HepG2 (cell line): ENCODE data around the gene PHKG1. TPM values are rescaled to one million over a fixed set of nuclear protein-coding genes. Genes with fewer than 3 reads are reported as not detected.

Experiments used
- ATAC-seq: fragments of 200-7000 bp; cut with Tn5 transposase; 3 replicates; pipeline ENCODE4 v1.9.1; 2020; ENCODE audit warnings: mild to moderate bottlenecking, moderate library complexity
- BruUV-seq: library from RNA; stranded (reverse); fragments of 400-500 nt; replicated peaks from 2 replicates; lab custom pipeline; 2021; lab: Mats Ljungman, UMichigan
- CTCF ChIA-PET: fragments of 300-600 bp; formaldehyde crosslinking; extraction: SDS; loops from one replicate; lab custom pipeline; 2021; ENCODE audit warnings: low total read pairs, inconsistent platforms, low intra/inter-chr PET ratio; lab: Yijun Ruan, JAX
- POLR2A ChIA-PET: fragments of 350-600 bp; sonication (Branson Sonifier 250); formaldehyde crosslinking; loops from one replicate; lab custom pipeline; 2020; ENCODE audit warnings: antibody characterized with exemption, inconsistent platforms; lab: Yijun Ruan, JAX
- DNase-seq: peaks from one replicate; pipeline ENCODE4 v3.0.0-alpha.2; 2015; ENCODE audit warnings: low spot score
- FAIRE-seq: peaks from 3 replicates; lab custom pipeline; 2011; peaks lifted over from hg19 to GRCh38; lab: Jason Lieb, UNC
- H2AFZ ChIP-seq: one replicate; pipeline ENCODE4 v1.6.1; 2011; ENCODE audit warnings: low read length, inconsistent platforms
- H3K27ac ChIP-seq: fragments of 300-600 bp; 3 replicates; pipeline ENCODE4 v1.8.0; 2011; ENCODE audit warnings: mixed run types, mild to moderate bottlenecking, mixed read lengths, low read length, inconsistent platforms; ENCODE audit not compliant: insufficient read depth; ENCODE audit errors: extremely low read length
- H3K27me3 ChIP-seq, 2 experiments: fragments of 200-600 bp in 1 of 2; 2 replicates in 1 of 2; 3 replicates in 1 of 2; pipeline versions ENCODE4 v1.6.0 to v1.8.0; 2011; ENCODE audit warnings: low read length in 2 of 2, mild to moderate bottlenecking in 2 of 2, moderate library complexity in 2 of 2, inconsistent platforms in 1 of 2; ENCODE audit not compliant: insufficient read depth in 2 of 2, control insufficient read depth in 1 of 2
- H3K36me3 ChIP-seq, 2 experiments: fragments of 200-600 bp in 1 of 2; replicated peaks in 1 of 2; 2 replicates in 1 of 2; 3 replicates in 1 of 2; pipeline versions ENCODE4 v1.5.1 to v1.8.0; 2011; ENCODE audit warnings: low read length in 2 of 2, inconsistent platforms in 1 of 2; ENCODE audit not compliant: insufficient read depth in 2 of 2, control insufficient read depth in 1 of 2
- H3K4me1 ChIP-seq: 2 replicates; pipeline ENCODE4 v1.5.1; 2012; ENCODE audit warnings: low read length, inconsistent platforms; ENCODE audit not compliant: insufficient read depth
- H3K4me2 ChIP-seq: 2 replicates; pipeline ENCODE4 v1.6.0; 2011; ENCODE audit warnings: low read depth, low read length, inconsistent platforms
- H3K4me3 ChIP-seq, 3 experiments: fragments of 200-600 bp in 1 of 3; sonication (generic), shearing (Covaris generic) in 1 of 3; replicated peaks in 1 of 3; 2 replicates each; pipeline ENCODE4 v1.5.1; 2011 to 2016; ENCODE audit warnings: low read length in 3 of 3, inconsistent platforms in 2 of 3, low read depth in 2 of 3, mild to moderate bottlenecking in 2 of 3, control low read depth in 1 of 3, mixed read lengths in 1 of 3; ENCODE audit not compliant: insufficient read depth in 1 of 3
- H3K79me2 ChIP-seq: one replicate; pipeline ENCODE4 v1.6.1; 2011; ENCODE audit warnings: low read length, inconsistent platforms; ENCODE audit not compliant: insufficient read depth
- H3K9ac ChIP-seq: 2 replicates; pipeline ENCODE4 v1.6.0; 2011; ENCODE audit warnings: mild to moderate bottlenecking, low read depth, low read length, inconsistent platforms; ENCODE audit not compliant: insufficient read depth
- H3K9me3 ChIP-seq: 2 replicates; pipeline ENCODE4 v1.5.1; 2012; ENCODE audit warnings: mild to moderate bottlenecking, low read length
- H4K20me1 ChIP-seq: 2 replicates; pipeline ENCODE4 v1.6.0; 2011; ENCODE audit warnings: inconsistent platforms, mild to moderate bottlenecking, low read length, moderate library complexity; ENCODE audit not compliant: insufficient read depth
- HMGXB4 ChIP-seq, 2 experiments: sonication (generic) in 1 of 2; formaldehyde crosslinking in 1 of 2; IDR thresholded peaks; 2 replicates each; pipeline versions ENCODE4 v1.4.0 to v1.6.1; 2018 to 2020; ENCODE audit warnings: missing genetic modification reagents in 2 of 2, borderline replicate concordance in 1 of 2, low read depth in 1 of 2, mild to moderate bottlenecking in 1 of 2, missing biosample characterization in 1 of 2
- HOXA3 ChIP-seq: sonication (generic); formaldehyde crosslinking; IDR thresholded peaks from 2 replicates; pipeline ENCODE4 v1.5.0; 2020; ENCODE audit warnings: missing genetic modification reagents
- ZFP91 ChIP-seq: sonication (generic); formaldehyde crosslinking; IDR thresholded peaks from 2 replicates; pipeline ENCODE4 v1.9.0; 2022; ENCODE audit warnings: missing genetic modification reagents, mild to moderate bottlenecking, borderline replicate concordance
- WGBS: methylation state at CpG from one replicate; pipeline ENCODE4 v1.1.6; 2017; ENCODE audit warnings: low lambda C conversion rate; 5-methylcytosine and 5-hydroxymethylcytosine counted together
- in situ Hi-C: cut with HindIII; loops from 2 replicates; pipeline ENCODE4 v1.10.0; 2017; ENCODE audit warnings: low pct_unique_long_range_greater_than_20kb; ENCODE audit not compliant: extremely low pct_ligation_motif_present
- intact Hi-C: fragments of 100-400 bp; cut with micrococcal nuclease; formaldehyde crosslinking; loops from one replicate; pipeline ENCODE4 v1.10.0; 2022; ENCODE audit not compliant: unreplicated experiment
- polyA plus RNA-seq, 8 experiments: library from polyadenylated mRNA; depleted of rRNA in 3 of 8; stranded (reverse) in 7 of 8; unstranded in 1 of 8; fragments of >200 nt; fragmentation: Illumina TruSeq in 4 of 8; extraction: Trizol in 4 of 8; gene quantifications; 2 replicates each; pipeline versions ENCODE4 v1.2.1 to v1.2.3, GENCODE V29; 2011 to 2016; ENCODE audit warnings: low read depth in 4 of 8, missing spikeins in 1 of 8, mixed read lengths in 1 of 8; ENCODE audit not compliant: insufficient read depth in 1 of 8
- total RNA-seq, 5 experiments: library from RNA; depleted of rRNA; stranded (reverse); fragments of >200 nt; fragmentation: Illumina TruSeq; extraction: Trizol; gene quantifications; 2 replicates each; pipeline ENCODE4 v1.2.3, GENCODE V29; 2016; ENCODE audit warnings: low read depth in 1 of 5

The PHKG1 gene
- total and polyA plus RNA-seq, 2 of the 13 experiments (the other 11 are each of a cell fraction or from before 2014, with no cell fraction given): 0.44 to 0.71 TPM

GRCh38 chr7:56086761-56087160 is 6.0 kb downstream of the PHKG1 start:
- no peaks in the 10 kb centered on the region for H3K27me3 ChIP-seq
- TF ChIP-seq HOXA3 (no peak), HMGXB4 (CRISPR knock-in tag; IDR thresholded peaks at IDR 0.05; ENCODE audit: borderline replicate concordance in 1 of 2, low read depth in 1 of 2) (no peak), ZFP91 (CRISPR knock-in tag) (no peak)
- no peaks in the 10 kb centered on the region for H3K4me1 ChIP-seq
- in situ Hi-C loops: loop anchor here (25.0 kb wide), 1 partner anchor 324 kb away; no protein-coding TSS in a partner anchor
- no peak overlapping the region for H3K27ac ChIP-seq
- intact Hi-C loops: no loop called here
- no peak for FAIRE-seq
- no peaks in the 10 kb centered on the region for H3K9me3 ChIP-seq
- no TSS peak for BruUV-seq
- no peak overlapping the region for H3K4me3 ChIP-seq
- no peak for ATAC-seq
- no peak overlapping the region for H3K4me2 ChIP-seq
- H4K20me1 ChIP-seq: no peaks in the 10 kb centered on the region
- H3K79me2 ChIP-seq: no peaks in the 10 kb centered on the region
- H3K36me3 ChIP-seq: 0 out of 5 replicates have a peak, but pooled peaks cover 0 to 1% of the 10 kb centered on the region in 2 experiments
- DNase-seq: no peak
- CTCF ChIA-PET: no interaction called here
- no peak overlapping the region for H2AFZ ChIP-seq
- POLR2A ChIA-PET: no interaction called here
- no peak overlapping the region for H3K9ac ChIP-seq
- 99% methylated on average over 6 of the region's 7 CpGs for WGBS
